Body of pancreas (tissue), 4 donors: Measurements from ENCODE around the gene MMP24OS. TPM values are rescaled to one million over a fixed set of nuclear protein-coding genes. Genes with fewer than 3 reads are reported as not detected.

Source experiments
- ATAC-seq: fragments of 150-250 bp; one replicate; pipeline ENCODE4 v1.9.1; 2016
- DNase-seq, 4 donors: peaks; one replicate each; pipeline ENCODE4 v3.0.0-alpha.2; 2019
- H3K27ac ChIP-seq, 4 donors: fragments of 200-600 bp; sonication (generic); 1 replicate in 3 of 4; 2 replicates in 1 of 4; pipeline versions ENCODE4 v1.5.1 to v1.6.1; 2016 to 2019; ENCODE audit warnings: mild to moderate bottlenecking in 1 of 4, mixed read lengths in 1 of 4, moderate library complexity in 1 of 4
- H3K27me3 ChIP-seq, 2 donors: fragments of 200-600 bp; sonication (generic); one replicate each; pipeline ENCODE4 v1.6.0; 2016; ENCODE audit warnings: mild to moderate bottlenecking in 1 of 2
- H3K36me3 ChIP-seq, 2 donors: fragments of 200-600 bp; sonication (generic); replicated peaks in 1 of 2; 2 replicates each; pipeline ENCODE4 v1.5.1; 2016; ENCODE audit warnings: low read depth in 2 of 2; ENCODE audit not compliant: insufficient read depth in 1 of 2
- H3K4me1 ChIP-seq: fragments of 200-600 bp; sonication (generic); one replicate; pipeline ENCODE4 v1.6.0; 2016
- H3K4me3 ChIP-seq, 2 donors: fragments of 200-600 bp; sonication (generic); 1 replicate in 1 of 2; 2 replicates in 1 of 2; pipeline ENCODE4 v1.5.1; 2016 to 2019
- H3K9me3 ChIP-seq, 3 donors: fragments of 200-600 bp; sonication (generic); 1 replicate in 2 of 3; 2 replicates in 1 of 3; pipeline ENCODE4 v1.5.1; 2016
- POLR2A ChIP-seq, 3 donors: fragments of 450-650 bp; IDR thresholded peaks; one replicate each; pipeline ENCODE4 v1.6.1; 2016; ENCODE audit warnings: antibody characterized with exemption in 3 of 3, mild to moderate bottlenecking in 2 of 3
- WGBS, 2 donors: methylation state at CpG; one replicate each; pipeline ENCODE4 v1.1.5; 2017; 5-methylcytosine and 5-hydroxymethylcytosine counted together
- intact Hi-C: fragments of 100-400 bp; cut with DNase I; formaldehyde crosslinking; loops from one replicate; pipeline ENCODE4 v1.15.1; 2023
- total RNA-seq, 2 donors: library from RNA; depleted of rRNA; stranded (reverse); fragments of >200 nt; gene quantifications; one replicate each; pipeline ENCODE4 v1.1.0, GENCODE V29; 2016
- TF ChIP-seq, protein P1 (sequence below), 7 experiments: fragments of 450-650 bp in 4 of 7; fragments of 200-600 bp in 3 of 7; sonication (generic) in 3 of 7; IDR thresholded peaks; one replicate each; pipeline ENCODE4 v1.5.1; 2016 to 2019; ENCODE audit warnings: antibody characterized with exemption in 7 of 7

Gene MMP24OS
- total RNA-seq, 2 donors from 2014 or later, result 20.4 to 27.5 TPM

DNA sequence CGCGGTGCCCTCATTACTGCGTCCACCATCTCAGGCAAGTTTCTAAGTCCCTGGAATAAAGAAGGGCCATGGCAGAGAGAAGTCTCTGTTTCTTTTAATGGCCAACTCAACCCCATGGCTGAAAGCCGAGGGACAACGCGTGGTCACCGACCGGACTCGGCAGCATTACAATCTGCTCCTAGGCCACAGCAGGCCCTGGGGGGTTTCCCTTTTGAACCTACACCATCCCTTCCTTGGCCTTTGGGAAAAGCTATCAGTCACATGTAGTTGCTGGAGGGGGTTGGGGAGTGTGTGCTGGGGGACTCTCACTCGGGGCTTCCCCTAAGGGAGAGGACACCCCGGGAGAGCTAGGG, 25.4 kb upstream of the MMP24OS start:
- WGBS, 2 donors, result 53 to 76% methylated on average over 9 to 11 of the region's 11 CpGs
- intact Hi-C loops, result no loop called here
- TF ChIP-seq POLR2A (IDR thresholded peaks at IDR 0.05), result no peak
- TF ChIP-seq, protein P1, sequence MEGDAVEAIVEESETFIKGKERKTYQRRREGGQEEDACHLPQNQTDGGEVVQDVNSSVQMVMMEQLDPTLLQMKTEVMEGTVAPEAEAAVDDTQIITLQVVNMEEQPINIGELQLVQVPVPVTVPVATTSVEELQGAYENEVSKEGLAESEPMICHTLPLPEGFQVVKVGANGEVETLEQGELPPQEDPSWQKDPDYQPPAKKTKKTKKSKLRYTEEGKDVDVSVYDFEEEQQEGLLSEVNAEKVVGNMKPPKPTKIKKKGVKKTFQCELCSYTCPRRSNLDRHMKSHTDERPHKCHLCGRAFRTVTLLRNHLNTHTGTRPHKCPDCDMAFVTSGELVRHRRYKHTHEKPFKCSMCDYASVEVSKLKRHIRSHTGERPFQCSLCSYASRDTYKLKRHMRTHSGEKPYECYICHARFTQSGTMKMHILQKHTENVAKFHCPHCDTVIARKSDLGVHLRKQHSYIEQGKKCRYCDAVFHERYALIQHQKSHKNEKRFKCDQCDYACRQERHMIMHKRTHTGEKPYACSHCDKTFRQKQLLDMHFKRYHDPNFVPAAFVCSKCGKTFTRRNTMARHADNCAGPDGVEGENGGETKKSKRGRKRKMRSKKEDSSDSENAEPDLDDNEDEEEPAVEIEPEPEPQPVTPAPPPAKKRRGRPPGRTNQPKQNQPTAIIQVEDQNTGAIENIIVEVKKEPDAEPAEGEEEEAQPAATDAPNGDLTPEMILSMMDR (IDR thresholded peaks at IDR 0.05), result no peak
- Histone ChIP-seq H3K4me3 (no peak overlapping the region), H3K4me1 (peaks cover 20% of the 10 kb centered on the region), H3K27me3 (no peaks in the 10 kb centered on the region), H3K36me3 (no peaks in the 10 kb centered on the region), H3K27ac (no peak overlapping the region), H3K9me3 (no peaks in the 10 kb centered on the region)
- ATAC-seq (no peak), DNase-seq (no peak)

DNA sequence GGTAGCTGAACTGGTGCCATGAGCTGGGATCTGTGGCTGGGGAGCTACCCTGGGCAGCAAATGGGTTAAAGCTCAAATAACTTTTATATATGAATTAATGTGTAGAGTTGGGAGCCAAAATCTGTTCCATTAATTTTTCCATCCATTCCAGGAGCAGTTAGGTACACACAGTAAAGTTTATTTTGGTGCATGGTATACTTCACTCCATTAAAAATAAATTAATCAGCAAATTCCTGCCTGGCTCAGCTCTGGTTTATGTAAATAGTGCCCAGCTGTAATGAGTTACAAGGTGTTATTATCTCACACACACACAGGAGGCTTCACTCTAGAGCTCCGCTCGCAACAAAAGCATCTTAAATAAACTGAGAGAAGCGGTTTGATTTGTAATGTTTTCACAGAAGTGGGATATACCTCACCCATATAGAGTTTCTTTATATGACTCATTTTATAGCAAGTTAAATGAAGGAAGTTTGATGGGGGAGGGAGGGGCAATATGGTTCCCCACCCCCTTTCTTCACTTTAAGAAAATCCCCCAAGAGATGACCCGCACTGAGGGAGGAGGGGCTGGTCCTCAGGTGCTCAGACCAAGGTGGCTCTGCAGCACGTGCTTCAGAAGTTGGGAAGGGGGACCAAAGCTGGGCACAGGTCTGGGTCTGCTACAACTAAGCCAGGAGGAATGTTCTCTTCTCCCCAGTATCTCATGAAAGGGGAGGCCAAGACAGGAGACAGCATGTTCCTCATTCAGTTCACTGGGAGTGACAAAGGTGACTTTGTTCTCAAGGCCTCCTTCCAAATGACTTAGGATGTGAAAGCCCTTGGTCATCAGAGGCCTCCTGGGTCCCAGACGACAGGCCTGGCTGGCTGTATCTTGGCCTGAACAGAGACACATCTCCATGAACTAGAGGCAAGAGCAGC, 24.8 kb upstream of the MMP24OS start:
- Histone ChIP-seq H3K27me3 (no peaks in the 10 kb centered on the region), H3K4me1 (peaks cover 17% of the 10 kb centered on the region), H3K4me3 (no peak overlapping the region), H3K27ac (no peak overlapping the region), H3K9me3 (no peaks in the 10 kb centered on the region), H3K36me3 (no peaks in the 10 kb centered on the region)
- 78 to 89% methylated on average over 6 of the region's 6 CpGs for WGBS, 2 donors
- no peak for TF ChIP-seq POLR2A (IDR thresholded peaks at IDR 0.05)
- TF ChIP-seq, protein P1 (IDR thresholded peaks at IDR 0.05), result no peak
- no peak for ATAC-seq
- DNase-seq, result no peak
- intact Hi-C loops, result no loop called here

DNA sequence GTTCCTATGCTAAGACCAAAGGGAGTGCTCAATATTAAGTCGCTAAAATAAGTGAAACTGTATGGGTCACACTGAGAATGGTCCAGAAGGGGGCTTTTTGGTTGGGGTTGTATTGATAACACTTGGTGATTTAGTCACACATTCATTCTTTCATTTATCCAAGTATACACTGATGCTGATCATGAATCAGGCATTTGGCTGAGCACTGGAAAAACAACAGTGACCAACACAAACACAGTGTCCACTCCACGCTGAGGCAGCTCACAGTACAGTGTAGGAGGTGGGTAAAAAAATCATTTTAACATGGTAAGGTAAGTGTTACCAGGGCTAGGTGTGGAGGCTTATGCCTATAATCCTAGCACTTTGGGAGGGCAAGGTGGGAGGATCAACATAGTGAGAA, 23.5 kb upstream of the MMP24OS start:
- WGBS, 2 donors, result 78 to 85% methylated on average over 2 of the region's 2 CpGs
- no peak for DNase-seq
- TF ChIP-seq, protein P1 (IDR thresholded peaks at IDR 0.05), result no peak
- TF ChIP-seq POLR2A (IDR thresholded peaks at IDR 0.05), result no peak
- no peaks in the 10 kb centered on the region for H3K27me3 ChIP-seq
- no peaks in the 10 kb centered on the region for H3K9me3 ChIP-seq
- H3K4me1 ChIP-seq, result peaks cover 7% of the 10 kb centered on the region
- no peak for ATAC-seq
- no peaks in the 10 kb centered on the region for H3K36me3 ChIP-seq
- no peak overlapping the region for H3K27ac ChIP-seq
- H3K4me3 ChIP-seq, result no peak overlapping the region
- intact Hi-C loops, result no loop called here

DNA sequence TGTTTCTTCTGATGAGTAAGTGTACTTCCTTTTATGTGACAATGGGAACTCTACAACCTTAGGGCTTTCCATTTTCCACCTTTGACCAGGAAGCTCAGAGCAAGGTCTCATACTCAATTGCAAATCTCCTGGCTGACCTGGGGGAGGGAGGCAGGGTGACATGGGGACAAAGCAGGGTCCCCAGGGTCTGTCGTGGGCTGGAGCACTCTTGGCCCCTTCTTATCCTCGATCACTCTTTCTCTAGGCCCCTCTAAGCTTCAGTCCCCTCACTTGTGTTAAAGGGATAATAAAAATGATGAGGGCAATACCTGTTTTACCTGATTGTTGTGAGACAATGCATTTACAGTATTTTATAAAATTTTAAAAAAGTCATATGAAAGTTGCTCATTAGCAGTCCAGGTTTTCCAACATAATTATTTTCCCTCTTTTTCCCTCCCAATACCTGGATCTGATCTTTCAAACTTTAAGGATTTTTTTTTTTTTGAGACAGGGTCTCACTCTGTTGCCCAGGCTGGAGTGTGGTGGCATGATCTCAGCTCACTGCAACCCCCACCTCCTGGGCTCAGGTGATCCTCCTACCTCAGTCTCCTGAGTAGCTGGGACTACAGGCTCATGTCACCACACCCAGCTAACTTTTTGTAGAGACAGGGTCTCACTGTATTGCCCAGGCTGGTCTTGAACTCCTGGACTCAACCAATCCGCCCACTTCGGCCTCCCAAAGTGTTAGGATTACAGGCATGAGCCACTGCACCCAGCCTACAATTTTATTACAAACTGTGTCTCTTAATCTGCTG, 22.7 kb upstream of the MMP24OS start:
- no peak for ATAC-seq

More for the DNA sequence above, 22.7 kb upstream of the MMP24OS start:
- DNase-seq, result no peak
- H3K27ac ChIP-seq, result no peak overlapping the region
- WGBS, 2 donors, result 72 to 73% methylated on average over 4 of the region's 4 CpGs
- no peaks in the 10 kb centered on the region for H3K9me3 ChIP-seq
- H3K27me3 ChIP-seq, result no peaks in the 10 kb centered on the region
- H3K4me1 ChIP-seq, result peaks cover 7% of the 10 kb centered on the region
- intact Hi-C loops, result no loop called here
- TF ChIP-seq POLR2A (IDR thresholded peaks at IDR 0.05), result no peak
- TF ChIP-seq, protein P1 (IDR thresholded peaks at IDR 0.05), result no peak
- H3K36me3 ChIP-seq, result no peaks in the 10 kb centered on the region
- no peak overlapping the region for H3K4me3 ChIP-seq
